ENCODE measurements around the gene PACS1. TPM values are rescaled to one million over a fixed set of nuclear protein-coding genes. Genes with fewer than 3 reads are reported as not detected.

Gene PACS1
- total and polyA plus RNA-seq, 9 donors, result 22.4 to 92.9 (median 73.9) TPM

- TF ChIP-seq POLR2A (IDR thresholded peaks at IDR 0.05) (no peak), CTCF (IDR thresholded peaks at IDR 0.05) (no peak), EP300 (IDR thresholded peaks at IDR 0.05) (no peak)
- Histone ChIP-seq H3K4me3 (no peak overlapping the region), H3K9me3 (no peaks in the 10 kb centered on the region), H3K36me3 (no peaks in the 10 kb centered on the region), H3K27me3 (no peaks in the 10 kb centered on the region), H3K4me1 (ENCODE audit: insufficient read depth) (no peaks in the 10 kb centered on the region), H3K27ac (no peak overlapping the region)
- 73 to 78% (median 77%) methylated on average over 8 of the region's 8 CpGs for WGBS, 3 donors
- intact Hi-C loops (cut with DNase I), result loop anchor here in 1 of 4 donors (10.0 kb wide), 1 partner anchor 1775 kb away; the partner anchor contains the start of genes BAD and GPR137
- no peak for DNase-seq
Measured at GRCh38 chr11:66059966-66060680, 9.9 kb upstream of the PACS1 start.

GRCh38 chr11:66061268-66061667, 8.8 kb upstream of the PACS1 start:
- 77 to 80% (median 77%) methylated on average over 6 of the region's 6 CpGs for WGBS, 3 donors
- DNase-seq, result no peak
- no peaks in the 10 kb centered on the region for H3K9me3 ChIP-seq

GRCh38 chr11:66062408-66062807, 7.7 kb upstream of the PACS1 start:
- H3K36me3 ChIP-seq, result no peaks in the 10 kb centered on the region
- WGBS, 3 donors, result 78 to 89% (median 81%) methylated on average over 2 of the region's 2 CpGs
- DNase-seq, result no peak
- H3K27ac ChIP-seq, result no peak overlapping the region
- no peaks in the 10 kb centered on the region for H3K9me3 ChIP-seq
- TF ChIP-seq EP300 (IDR thresholded peaks at IDR 0.05), result no peak
- no peak for TF ChIP-seq CTCF (IDR thresholded peaks at IDR 0.05)
- TF ChIP-seq POLR2A (IDR thresholded peaks at IDR 0.05), result no peak
- H3K4me1 ChIP-seq (ENCODE audit: insufficient read depth), result no peaks in the 10 kb centered on the region
- no peaks in the 10 kb centered on the region for H3K27me3 ChIP-seq
- H3K4me3 ChIP-seq, result no peak overlapping the region
- intact Hi-C loops (cut with DNase I), result loop anchor here in 1 of 4 donors (10.0 kb wide), 1 partner anchor 1778 kb away; the partner anchor contains the start of genes BAD and GPR137

More at GRCh38 chr11:66061268-66061667, 8.8 kb upstream of the PACS1 start:
- no peaks in the 10 kb centered on the region for H3K4me1 ChIP-seq (ENCODE audit: insufficient read depth)
- intact Hi-C loops (cut with DNase I), result loop anchor here in 1 of 4 donors (10.0 kb wide), 1 partner anchor 1776 kb away; the partner anchor contains the start of genes BAD and GPR137
- H3K36me3 ChIP-seq, result no peaks in the 10 kb centered on the region
- TF ChIP-seq EP300 (IDR thresholded peaks at IDR 0.05), result no peak
- TF ChIP-seq CTCF (IDR thresholded peaks at IDR 0.05), result no peak
- no peak for TF ChIP-seq POLR2A (IDR thresholded peaks at IDR 0.05)
- H3K27ac ChIP-seq, result no peak overlapping the region
- H3K27me3 ChIP-seq, result no peaks in the 10 kb centered on the region
- H3K4me3 ChIP-seq, result no peak overlapping the region

GRCh38 chr11:66063900-66064299, 6.2 kb upstream of the PACS1 start:
- peaks cover 4% of the 10 kb centered on the region for H3K4me1 ChIP-seq (ENCODE audit: insufficient read depth)
- no peak for DNase-seq
- H3K4me3 ChIP-seq, result no peak overlapping the region
- TF ChIP-seq EP300 (IDR thresholded peaks at IDR 0.05), result no peak
- TF ChIP-seq CTCF (IDR thresholded peaks at IDR 0.05), result no peak
- no peak for TF ChIP-seq POLR2A (IDR thresholded peaks at IDR 0.05)
- intact Hi-C loops (cut with DNase I), result loop anchor here in 1 of 4 donors (10.0 kb wide), 1 partner anchor 1779 kb away; the partner anchor contains the start of genes BAD and GPR137
- no peaks in the 10 kb centered on the region for H3K36me3 ChIP-seq
- no peaks in the 10 kb centered on the region for H3K9me3 ChIP-seq
- no peaks in the 10 kb centered on the region for H3K27me3 ChIP-seq
- 94 to 99% (median 96%) methylated on average over 2 of the region's 2 CpGs for WGBS, 3 donors
- H3K27ac ChIP-seq, result no peak overlapping the region

Data from ovary (tissue), 9 donors.